HG02938 (cell line): ENCODE measurements around the gene CFAP298.

Source experiments
- ATAC-seq: cut with Tn5 transposase; IDR thresholded peaks from one replicate; pipeline ENCODE4 v1.9.1; 2021; ENCODE audit warnings: mild to moderate bottlenecking, moderate library complexity; ENCODE audit not compliant: unreplicated experiment

CFAP298 gene

GRCh38 chr21:32599526-32599925, 12.7 kb downstream of the CFAP298 start:
- no peak for ATAC-seq

- ATAC-seq: no peak
These were observed 13.1 kb downstream of the CFAP298 start for GRCh38 chr21:32599091-32599490.

GRCh38 chr21:32597205-32597604, 15.0 kb downstream of the CFAP298 start:
- no peak for ATAC-seq

- no peak for ATAC-seq
These were observed 16.7 kb downstream of the CFAP298 start for GRCh38 chr21:32595431-32595830.

- ATAC-seq: no peak
These were observed 18.5 kb downstream of the CFAP298 start for GRCh38 chr21:32593690-32594089.

- no peak for ATAC-seq
These were observed 19.2 kb downstream of the CFAP298 start for GRCh38 chr21:32592929-32593502.

- ATAC-seq: no peak
These were observed 22.0 kb downstream of the CFAP298 start for GRCh38 chr21:32590130-32590529.

GRCh38 chr21:32587651-32588050, 24.5 kb downstream of the CFAP298 start:
- no peak for ATAC-seq

GRCh38 chr21:32587120-32587519, 25.1 kb downstream of the CFAP298 start:
- no peak for ATAC-seq

GRCh38 chr21:32585970-32586369, 26.2 kb downstream of the CFAP298 start:
- ATAC-seq: no peak

GRCh38 chr21:32585042-32585710, 27.0 kb downstream of the CFAP298 start, which contains the start of gene TCP10L:
TSS of gene TCP10L (minus strand) at chr21:32585523. CDS start at chr21:32584304, 1,219 bp downstream.
- ATAC-seq: no peak

GRCh38 chr21:32584472-32584871, 27.7 kb downstream of the CFAP298 start:
- ATAC-seq: no peak

- ATAC-seq: no peak
These were observed 30.4 kb downstream of the CFAP298 start for GRCh38 chr21:32581732-32582131.

- no peak for ATAC-seq
These were observed 31.2 kb downstream of the CFAP298 start for GRCh38 chr21:32580949-32581348.

GRCh38 chr21:32578107-32578691, 34.0 kb downstream of the CFAP298 start:
- no peak for ATAC-seq

- no peak for ATAC-seq
These were observed 36.2 kb downstream of the CFAP298 start for GRCh38 chr21:32576011-32576410.

GRCh38 chr21:32574946-32575925, 36.9 kb downstream of the CFAP298 start:
- ATAC-seq: no peak

- ATAC-seq: no peak
These were observed 39.4 kb downstream of the CFAP298 start for GRCh38 chr21:32572574-32573420.

- no peak for ATAC-seq
These were observed 41.7 kb downstream of the CFAP298 start for GRCh38 chr21:32570456-32570855.
